Measurements from ENCODE around the gene HOXB1.

HOXB1 gene

DNA sequence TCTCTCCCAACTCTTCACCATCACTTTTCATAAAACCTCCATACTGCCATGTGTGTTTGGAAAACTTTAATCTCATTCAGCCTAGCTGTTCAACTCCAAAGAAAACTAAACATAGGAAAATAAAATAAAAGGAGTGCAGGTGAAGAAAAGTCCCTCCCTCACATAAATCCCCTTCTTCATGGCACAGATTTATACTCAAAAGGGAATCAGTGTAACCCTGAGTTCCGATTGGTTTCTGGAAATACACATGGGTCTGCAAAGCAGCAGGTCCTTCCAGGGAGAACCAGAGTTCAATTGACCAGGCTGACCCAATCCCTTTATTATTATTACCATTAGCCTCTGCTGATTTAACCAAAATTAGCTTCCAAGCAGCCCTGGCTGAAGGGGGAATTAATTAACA lies 23.0 kb upstream of the HOXB1 start:
- no peak for DNase-seq

DNA sequence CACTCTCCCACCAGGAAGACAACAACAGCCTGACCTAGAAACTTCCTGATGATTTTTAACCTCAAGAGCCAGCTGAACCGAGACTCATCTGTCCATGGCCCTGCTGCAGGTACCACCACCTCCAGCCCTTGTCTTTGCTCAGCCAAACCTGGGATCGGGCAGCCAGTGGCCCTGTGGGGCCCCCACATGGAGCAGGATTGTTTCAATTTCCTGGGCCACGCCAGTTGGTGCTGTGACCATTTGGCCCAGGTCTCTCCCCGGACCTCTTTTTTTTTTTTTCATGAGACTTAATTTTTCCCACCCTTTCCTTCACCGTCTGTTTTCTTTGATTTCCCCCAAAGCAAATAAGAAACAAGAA lies 22.4 kb upstream of the HOXB1 start:
- DNase-seq: no peak

DNA sequence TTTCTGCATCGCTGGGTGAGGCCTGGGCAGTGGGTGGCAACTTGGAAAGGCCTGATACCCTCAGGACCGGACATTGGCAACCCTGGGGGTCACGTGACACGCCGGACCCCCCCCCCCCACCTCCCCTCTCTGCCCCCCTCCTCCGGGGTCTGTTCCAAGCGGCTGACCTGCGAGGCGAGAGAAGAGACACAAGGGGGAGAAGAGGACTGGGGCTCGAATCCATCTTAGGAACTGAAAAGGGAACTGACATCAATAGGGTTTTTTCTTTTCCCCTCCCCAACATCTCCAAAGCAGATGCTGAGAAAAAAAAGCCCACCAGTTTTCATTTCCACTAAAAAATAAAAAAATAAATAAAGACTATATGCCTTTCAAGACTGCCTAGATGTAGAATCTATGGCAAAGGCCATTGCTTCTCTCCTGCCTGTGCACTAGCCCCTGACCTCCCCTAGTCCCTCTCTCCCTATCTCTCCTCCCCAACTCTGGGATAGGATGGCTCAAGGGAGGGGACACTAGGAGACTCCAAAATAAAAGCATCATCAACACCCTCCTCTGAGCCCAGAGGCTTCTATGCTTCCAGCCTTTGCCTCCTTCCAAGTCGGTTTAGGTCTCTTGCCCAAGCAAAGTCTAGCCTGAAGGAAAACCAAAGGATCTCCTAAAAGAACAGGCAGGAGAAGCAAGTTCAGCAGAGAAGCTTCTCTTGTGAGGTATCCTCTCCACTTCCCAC lies 21.8 kb upstream of the HOXB1 start:
- DNase-seq: no peak

DNA sequence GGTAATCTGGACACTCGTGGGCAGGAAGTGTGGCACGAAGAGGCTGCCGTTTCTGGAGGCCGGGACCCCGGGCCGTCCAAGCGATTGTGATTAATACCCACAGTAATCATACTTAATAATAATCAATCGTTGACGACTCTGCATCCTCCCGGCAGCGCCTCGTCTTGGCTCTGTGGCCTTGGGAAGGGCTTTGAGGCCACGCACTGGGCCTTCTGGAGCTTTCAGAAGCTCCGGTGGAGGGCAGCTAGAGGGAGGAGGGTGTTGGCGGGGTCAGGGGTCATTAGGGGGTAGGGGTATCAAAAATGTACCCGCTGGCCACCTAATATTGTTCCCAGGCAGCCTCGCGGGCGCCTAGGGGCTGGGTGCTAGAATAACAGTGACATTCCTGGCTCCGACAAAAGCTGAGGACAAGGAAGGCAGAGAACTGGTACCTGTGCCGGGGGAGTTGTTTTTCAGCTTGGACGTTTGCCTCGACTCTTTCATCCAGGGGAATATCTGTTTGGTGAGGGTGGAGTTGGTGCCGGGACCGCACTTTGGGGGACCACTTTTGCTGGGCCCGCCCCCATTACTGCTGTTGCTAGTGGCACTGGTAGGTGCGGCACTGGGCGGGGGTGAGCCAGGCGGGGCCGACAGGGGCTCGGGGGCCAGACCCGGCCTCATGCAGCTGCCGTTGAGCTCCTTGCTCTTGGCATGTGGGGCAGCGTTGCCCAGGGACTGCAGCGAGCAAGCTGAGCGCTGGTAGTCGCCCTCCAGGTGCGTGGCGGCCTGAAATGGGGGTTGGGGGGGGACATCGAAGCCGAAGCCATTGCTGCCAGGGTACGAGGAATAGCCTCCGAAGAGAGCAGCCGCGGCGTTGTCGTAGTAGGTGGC lies 21.0 kb upstream of the HOXB1 start:
- no peak for DNase-seq

DNA sequence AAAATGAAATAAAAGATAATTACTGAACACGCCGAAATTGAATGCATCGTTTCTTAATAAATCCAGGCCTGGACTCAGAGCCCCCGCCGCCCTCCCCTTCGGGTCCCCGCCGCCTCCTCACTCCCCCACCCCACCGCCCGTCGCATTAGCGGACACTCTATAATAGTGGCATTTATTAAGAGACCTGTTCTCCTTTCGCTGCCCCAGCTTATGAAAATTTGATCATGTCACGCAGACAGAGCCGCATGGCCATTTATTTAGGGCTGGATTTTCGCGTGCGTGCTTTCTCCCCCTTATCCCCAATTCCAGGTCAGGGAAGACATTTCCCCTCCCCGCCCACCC lies 20.4 kb upstream of the HOXB1 start:
- no peak for DNase-seq

DNA sequence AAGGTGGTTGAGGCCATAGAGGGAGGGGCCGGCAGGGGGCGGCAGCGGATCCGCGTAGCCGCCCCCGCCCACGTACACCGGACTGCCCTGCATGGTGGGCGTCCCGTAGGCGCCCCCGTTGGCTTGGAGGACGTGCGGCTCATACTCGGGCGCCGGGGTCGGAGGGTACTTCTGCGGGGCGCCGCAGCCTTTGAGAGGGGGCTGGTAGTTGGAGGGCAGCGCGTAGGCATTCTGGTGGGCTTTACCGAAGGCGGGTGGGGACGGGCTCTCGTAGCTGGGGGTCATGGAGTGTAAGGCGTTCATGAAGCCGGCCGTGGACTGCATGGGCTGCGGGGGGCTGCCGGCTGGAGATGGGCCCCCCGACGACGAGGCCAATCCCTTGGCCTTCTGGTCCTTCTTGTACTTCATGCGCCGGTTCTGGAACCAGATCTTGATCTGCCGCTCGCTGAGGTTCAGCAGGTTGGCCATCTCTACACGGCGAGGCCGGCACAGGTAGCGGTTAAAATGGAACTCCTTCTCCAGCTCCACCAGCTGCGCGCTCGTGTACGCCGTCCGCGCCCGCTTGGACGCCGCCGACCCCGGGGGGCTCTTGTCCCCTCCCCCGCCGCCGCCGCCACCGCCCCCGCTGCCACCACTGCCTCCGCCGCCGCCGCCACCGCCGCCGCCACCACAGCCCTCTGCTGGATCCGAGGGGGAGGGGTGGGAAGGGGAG lies 19.8 kb upstream of the HOXB1 start:
- no peak for DNase-seq

DNA sequence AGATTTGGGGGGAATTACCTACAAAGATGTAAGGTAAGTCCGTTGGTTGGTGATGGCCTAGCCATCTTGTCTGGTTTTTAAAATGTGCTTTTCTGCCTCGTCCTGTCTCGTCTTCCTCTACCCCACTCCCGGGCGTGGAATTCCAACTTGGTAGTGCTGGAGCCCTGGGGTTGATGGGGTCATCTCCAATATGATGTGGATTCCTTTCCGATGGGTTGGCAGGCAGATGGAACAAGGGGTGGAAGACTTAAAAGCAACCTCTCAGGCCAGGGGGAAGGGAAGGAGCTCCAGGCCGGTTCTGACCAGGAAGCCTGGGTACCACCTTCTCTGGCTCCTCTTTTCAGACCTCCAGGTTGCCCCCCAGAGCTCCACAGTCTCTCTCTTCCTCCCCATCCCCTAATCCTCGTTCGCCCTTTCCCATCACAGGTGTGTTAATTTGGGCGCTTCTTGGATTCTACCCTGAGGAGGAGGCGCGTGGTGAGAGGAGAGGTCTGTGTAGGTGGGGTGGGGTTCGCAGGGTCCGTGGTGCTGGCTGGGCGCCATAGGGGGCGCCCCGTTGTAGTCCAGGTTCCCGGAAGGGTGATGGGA lies 19.2 kb upstream of the HOXB1 start:
- DNase-seq: no peak

DNA sequence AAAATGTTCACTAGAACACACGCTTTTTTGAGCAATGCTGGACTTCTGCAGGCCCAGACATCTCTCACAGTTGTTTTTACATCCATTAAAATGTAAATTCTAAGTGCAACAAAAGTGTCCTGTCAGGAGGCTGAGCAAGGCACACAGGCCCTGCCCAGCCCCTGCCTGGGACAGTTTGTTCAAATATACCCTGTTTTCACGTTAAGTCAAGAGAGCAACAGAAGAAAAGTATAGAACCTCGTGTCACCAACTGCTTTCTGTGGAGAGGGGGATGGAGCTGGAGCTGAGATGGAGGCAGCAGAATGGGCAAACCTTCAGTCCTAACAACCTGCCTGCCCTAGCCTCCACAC lies 18.4 kb upstream of the HOXB1 start:
- DNase-seq: no peak

DNA sequence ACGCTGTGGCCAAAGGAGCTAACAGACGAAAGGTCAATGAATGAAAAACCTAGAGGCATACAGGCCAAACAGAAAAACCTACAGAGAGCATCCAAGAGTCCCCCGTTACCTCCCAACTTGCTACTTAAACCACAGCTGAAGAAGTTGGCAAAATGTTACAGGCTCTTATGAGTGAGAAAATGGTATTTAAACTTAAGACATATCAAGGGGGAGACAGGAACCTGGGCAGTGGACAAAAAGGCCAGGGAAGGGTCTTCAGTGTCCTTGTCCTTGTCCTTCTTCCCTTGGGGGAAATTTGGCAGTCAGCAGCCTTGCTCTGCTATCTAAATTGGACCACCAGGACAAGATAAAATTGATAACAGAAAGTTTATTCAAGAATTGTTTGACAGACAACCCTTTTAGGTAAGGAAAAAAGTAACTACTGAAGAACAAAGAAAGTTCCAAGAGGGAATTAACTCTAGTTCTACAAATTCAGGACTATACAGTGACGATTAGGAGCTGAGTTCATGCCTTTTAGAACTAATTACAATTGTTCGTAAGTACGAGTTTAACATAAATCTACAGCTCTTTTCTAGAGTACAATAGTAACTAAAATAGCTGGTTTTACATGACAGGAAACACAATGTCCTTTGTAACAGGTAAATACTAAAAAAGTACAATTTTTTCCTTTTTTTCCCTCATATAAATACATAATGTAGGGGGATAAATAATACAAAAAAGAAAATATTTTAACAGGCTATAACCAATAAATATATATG lies 17.9 kb upstream of the HOXB1 start:
- no peak for DNase-seq

- DNase-seq: peak; percentile 31
Observed at GRCh38 chr17:48547808-48548522, 17.2 kb upstream of the HOXB1 start.

GRCh38 chr17:48546924-48547807 lies 16.4 kb upstream of the HOXB1 start:
- no peak for DNase-seq

GRCh38 chr17:48546137-48546923 lies 15.5 kb upstream of the HOXB1 start:
- DNase-seq: no peak

DNA sequence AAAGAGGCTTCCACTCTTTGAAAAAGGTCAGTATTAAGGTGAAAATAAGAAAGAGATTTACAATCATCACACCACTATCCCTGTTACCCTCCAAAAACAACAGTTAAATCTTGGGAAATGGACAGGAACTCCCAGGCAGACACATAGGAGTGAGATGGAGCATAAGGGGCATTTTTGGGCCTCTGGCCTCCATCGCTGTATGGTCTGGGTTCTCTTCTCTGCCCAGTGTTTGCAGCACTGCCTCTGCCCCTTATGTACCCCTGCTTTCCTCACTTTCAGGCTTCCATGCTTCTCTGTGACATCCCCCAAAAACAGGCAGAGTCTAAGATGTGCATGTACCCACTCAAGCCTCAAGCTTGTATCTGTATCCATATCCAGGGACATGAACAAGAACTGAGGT lies 14.7 kb upstream of the HOXB1 start:
- DNase-seq: no peak

GRCh38 chr17:48545022-48545375 lies 14.2 kb upstream of the HOXB1 start, which contains the start of gene HOXB2:
TSS of gene HOXB2 (minus strand) at chr17:48545109. CDS start at chr17:48544911, 198 bp downstream.
- DNase-seq: no peak

- DNase-seq: peak; percentile 10
Observed at GRCh38 chr17:48544349-48545021, 13.7 kb upstream of the HOXB1 start.

GRCh38 chr17:48543854-48544348 lies 13.1 kb upstream of the HOXB1 start:
- no peak for DNase-seq

GRCh38 chr17:48543107-48543853 lies 12.5 kb upstream of the HOXB1 start:
- peak; percentile 53 for DNase-seq

DNA sequence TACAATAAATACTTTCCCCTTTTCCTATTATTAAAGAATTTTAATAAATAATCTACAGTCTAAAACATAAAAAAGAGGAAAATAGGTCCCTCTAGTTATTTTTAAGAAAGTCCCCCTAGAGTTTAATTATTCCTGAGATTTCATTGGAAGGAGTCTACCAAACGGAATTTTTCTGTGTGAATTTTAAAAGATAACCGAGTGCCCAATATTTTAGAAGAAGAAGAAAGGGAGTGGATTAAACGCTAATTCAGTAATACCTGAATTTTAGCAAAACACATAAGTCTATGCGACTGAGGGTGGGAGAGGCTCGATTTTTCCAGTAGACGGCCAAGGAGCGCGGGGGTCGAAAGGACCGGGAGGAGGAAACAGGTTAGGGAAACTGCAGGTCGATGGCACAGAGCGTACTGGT lies 11.9 kb upstream of the HOXB1 start:
- DNase-seq: no peak
